GM23338 (cell line): ENCODE results near the gene FBLN1. TPM values are rescaled to one million over a fixed set of nuclear protein-coding genes. Genes with fewer than 3 reads are reported as not detected.

Source experiments
- ATAC-seq: fragments of 200-7000 bp; cut with Tn5 transposase; 3 replicates; pipeline ENCODE4 v1.9.1; 2020
- DNase-seq: peaks from one replicate; pipeline ENCODE4 v3.0.0-alpha.2; 2015; ENCODE audit warnings: low spot score
- H2AFZ ChIP-seq: fragments of 200-600 bp; sonication (generic); 2 replicates; pipeline ENCODE4 v1.8.0; 2016; ENCODE audit warnings: antibody characterized with exemption, mild to moderate bottlenecking, moderate library complexity
- H3F3A ChIP-seq: fragments of 200-600 bp; sonication (generic); replicated peaks from 2 replicates; pipeline ENCODE4 v1.8.0; 2017; ENCODE audit warnings: antibody characterized with exemption, mixed run types, low read depth
- H3K27ac ChIP-seq: fragments of 200-600 bp; sonication (generic); 2 replicates; pipeline ENCODE4 v1.6.1; 2016; ENCODE audit warnings: low read depth
- H3K27me3 ChIP-seq: fragments of 200-600 bp; sonication (generic); 2 replicates; pipeline ENCODE4 v1.8.0; 2016; ENCODE audit warnings: mild to moderate bottlenecking, mixed run types, moderate library complexity; ENCODE audit not compliant: insufficient read depth
- H3K36me3 ChIP-seq: fragments of 200-600 bp; sonication (generic); 2 replicates; pipeline ENCODE4 v1.8.0; 2016; ENCODE audit warnings: mild to moderate bottlenecking; ENCODE audit not compliant: insufficient read depth
- H3K4me1 ChIP-seq: fragments of 200-600 bp; sonication (generic); 2 replicates; pipeline ENCODE4 v1.8.0; 2016; ENCODE audit warnings: mild to moderate bottlenecking, moderate library complexity; ENCODE audit not compliant: insufficient read depth
- H3K4me2 ChIP-seq: fragments of 200-600 bp; sonication (generic); 2 replicates; pipeline ENCODE4 v1.7.1; 2017; ENCODE audit warnings: mixed run types
- H3K4me3 ChIP-seq: fragments of 200-600 bp; sonication (generic); 2 replicates; pipeline ENCODE4 v1.6.1; 2016; ENCODE audit warnings: mixed run types
- H3K79me2 ChIP-seq: fragments of 200-600 bp; sonication (generic); replicated peaks from 2 replicates; pipeline ENCODE4 v1.8.0; 2017; ENCODE audit warnings: mild to moderate bottlenecking; ENCODE audit not compliant: insufficient read depth
- H3K9me2 ChIP-seq: fragments of 200-600 bp; sonication (generic); 2 replicates; pipeline ENCODE4 v1.8.0; 2017; ENCODE audit not compliant: insufficient read depth
- H4K20me1 ChIP-seq: fragments of 200-600 bp; sonication (generic); replicated peaks from 2 replicates; pipeline ENCODE4 v1.8.0; 2017; ENCODE audit warnings: mild to moderate bottlenecking; ENCODE audit not compliant: insufficient read depth
- H3K27ac Mint-ChIP-seq: 2 replicates; pipeline ENCODE4 v1.8.0; 2020; ENCODE audit warnings: inconsistent platforms, mild to moderate bottlenecking, moderate library complexity, mixed read lengths
- H3K27me3 Mint-ChIP-seq: 3 replicates; pipeline ENCODE4 v1.8.0; 2022; ENCODE audit warnings: low read depth, mild to moderate bottlenecking, moderate library complexity, mixed read lengths, inconsistent platforms; ENCODE audit not compliant: insufficient read depth, poor library complexity
- H3K36me3 Mint-ChIP-seq: 3 replicates; pipeline ENCODE4 v1.8.0; 2021; ENCODE audit warnings: low read depth, mild to moderate bottlenecking, inconsistent platforms, moderate library complexity, mixed read lengths
- H3K4me1 Mint-ChIP-seq: 3 replicates; pipeline ENCODE4 v1.8.0; 2020; ENCODE audit warnings: mild to moderate bottlenecking, inconsistent platforms, mixed read lengths
- H3K4me3 Mint-ChIP-seq: 3 replicates; pipeline ENCODE4 v1.8.0; 2021; ENCODE audit warnings: moderate library complexity, mild to moderate bottlenecking, inconsistent platforms, mixed read lengths
- H3K9me3 Mint-ChIP-seq: 3 replicates; pipeline ENCODE4 v1.8.0; 2020; ENCODE audit warnings: moderate library complexity, mild to moderate bottlenecking, inconsistent platforms, mixed read lengths
- CREB1 ChIP-seq: fragments of 250-450 bp; sonication (Bioruptor Pico); IDR thresholded peaks from 2 replicates; pipeline ENCODE4 v1.5.0; 2020; ENCODE audit warnings: low read depth, mild to moderate bottlenecking, moderate library complexity
- EZH2phosphoT487 ChIP-seq: fragments of 200-600 bp; sonication (generic); IDR thresholded peaks from one replicate; pipeline ENCODE4 v1.8.1; 2018; ENCODE audit warnings: antibody characterized with exemption; ENCODE audit not compliant: unreplicated experiment
- JUNB ChIP-seq: IDR thresholded peaks from one replicate; pipeline ENCODE4 v1.6.1; 2016; ENCODE audit warnings: antibody characterized with exemption; ENCODE audit not compliant: unreplicated experiment
- NANOG ChIP-seq: IDR thresholded peaks from 2 replicates; pipeline ENCODE4 v1.6.1; 2016; ENCODE audit warnings: antibody characterized with exemption, borderline replicate concordance
- STAT1 ChIP-seq: IDR thresholded peaks from one replicate; pipeline ENCODE4 v1.6.1; 2016; ENCODE audit warnings: antibody characterized with exemption; ENCODE audit not compliant: unreplicated experiment
- ZNF114 ChIP-seq: fragments of 250-450 bp; sonication (Bioruptor Pico); IDR thresholded peaks from 2 replicates; pipeline ENCODE4 v1.5.0; 2020; ENCODE audit warnings: mild to moderate bottlenecking, moderate library complexity
- polyA plus RNA-seq: library from polyadenylated mRNA; unstranded; fragments of >200 nt; fragmentation: Nextera tagmentation; extraction: Ambion mirVana; gene quantifications from 2 replicates; pipeline ENCODE4 v1.2.1, GENCODE V29; 2016
- total RNA-seq: library from RNA; depleted of rRNA; stranded (reverse); fragments of >200 nt; shearing (Covaris generic); gene quantifications from 2 replicates; pipeline ENCODE4 v1.2.3, GENCODE V29; 2014
- TF ChIP-seq, protein P1 (sequence below): fragments of 250-450 bp; sonication (Bioruptor Pico); IDR thresholded peaks from 2 replicates; pipeline ENCODE4 v1.5.0; 2020; ENCODE audit warnings: mild to moderate bottlenecking, moderate library complexity

FBLN1 gene
- total and polyA plus RNA-seq, 2 experiments from 2014 or later: 90.1 to 137 TPM

DNA sequence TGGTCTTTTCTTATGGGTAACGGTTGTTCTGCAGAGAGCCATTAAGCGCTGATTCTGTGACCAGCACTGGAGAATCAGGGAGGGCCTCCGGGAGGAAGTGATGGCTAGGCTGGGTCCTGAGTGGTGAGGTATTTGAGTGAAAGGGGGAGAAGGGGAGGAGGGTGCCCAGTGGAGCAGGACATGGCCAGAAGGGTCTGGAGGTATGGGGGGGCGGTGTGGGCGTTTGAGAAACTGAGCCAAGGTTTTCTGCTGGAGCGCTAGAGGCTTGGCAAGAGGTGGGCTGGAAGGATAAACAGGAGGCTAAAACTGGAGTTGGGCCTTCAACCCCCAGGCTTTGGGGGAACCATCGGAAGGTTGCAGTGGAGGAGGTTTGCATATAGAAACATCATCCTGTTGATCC is 72.5 kb downstream of the FBLN1 start:
- no peaks in the 10 kb centered on the region for H4K20me1 ChIP-seq
- no peaks in the 10 kb centered on the region for H3K4me1 ChIP-seq
- no peaks in the 10 kb centered on the region for H3K9me2 ChIP-seq
- no peaks in the 10 kb centered on the region for H3F3A ChIP-seq
- H3K27ac ChIP-seq: no peak overlapping the region
- H3K27me3 Mint-ChIP-seq: peaks cover 12% of the 10 kb centered on the region
- no peak for TF ChIP-seq EZH2phosphoT487
- TF ChIP-seq, protein P1, sequence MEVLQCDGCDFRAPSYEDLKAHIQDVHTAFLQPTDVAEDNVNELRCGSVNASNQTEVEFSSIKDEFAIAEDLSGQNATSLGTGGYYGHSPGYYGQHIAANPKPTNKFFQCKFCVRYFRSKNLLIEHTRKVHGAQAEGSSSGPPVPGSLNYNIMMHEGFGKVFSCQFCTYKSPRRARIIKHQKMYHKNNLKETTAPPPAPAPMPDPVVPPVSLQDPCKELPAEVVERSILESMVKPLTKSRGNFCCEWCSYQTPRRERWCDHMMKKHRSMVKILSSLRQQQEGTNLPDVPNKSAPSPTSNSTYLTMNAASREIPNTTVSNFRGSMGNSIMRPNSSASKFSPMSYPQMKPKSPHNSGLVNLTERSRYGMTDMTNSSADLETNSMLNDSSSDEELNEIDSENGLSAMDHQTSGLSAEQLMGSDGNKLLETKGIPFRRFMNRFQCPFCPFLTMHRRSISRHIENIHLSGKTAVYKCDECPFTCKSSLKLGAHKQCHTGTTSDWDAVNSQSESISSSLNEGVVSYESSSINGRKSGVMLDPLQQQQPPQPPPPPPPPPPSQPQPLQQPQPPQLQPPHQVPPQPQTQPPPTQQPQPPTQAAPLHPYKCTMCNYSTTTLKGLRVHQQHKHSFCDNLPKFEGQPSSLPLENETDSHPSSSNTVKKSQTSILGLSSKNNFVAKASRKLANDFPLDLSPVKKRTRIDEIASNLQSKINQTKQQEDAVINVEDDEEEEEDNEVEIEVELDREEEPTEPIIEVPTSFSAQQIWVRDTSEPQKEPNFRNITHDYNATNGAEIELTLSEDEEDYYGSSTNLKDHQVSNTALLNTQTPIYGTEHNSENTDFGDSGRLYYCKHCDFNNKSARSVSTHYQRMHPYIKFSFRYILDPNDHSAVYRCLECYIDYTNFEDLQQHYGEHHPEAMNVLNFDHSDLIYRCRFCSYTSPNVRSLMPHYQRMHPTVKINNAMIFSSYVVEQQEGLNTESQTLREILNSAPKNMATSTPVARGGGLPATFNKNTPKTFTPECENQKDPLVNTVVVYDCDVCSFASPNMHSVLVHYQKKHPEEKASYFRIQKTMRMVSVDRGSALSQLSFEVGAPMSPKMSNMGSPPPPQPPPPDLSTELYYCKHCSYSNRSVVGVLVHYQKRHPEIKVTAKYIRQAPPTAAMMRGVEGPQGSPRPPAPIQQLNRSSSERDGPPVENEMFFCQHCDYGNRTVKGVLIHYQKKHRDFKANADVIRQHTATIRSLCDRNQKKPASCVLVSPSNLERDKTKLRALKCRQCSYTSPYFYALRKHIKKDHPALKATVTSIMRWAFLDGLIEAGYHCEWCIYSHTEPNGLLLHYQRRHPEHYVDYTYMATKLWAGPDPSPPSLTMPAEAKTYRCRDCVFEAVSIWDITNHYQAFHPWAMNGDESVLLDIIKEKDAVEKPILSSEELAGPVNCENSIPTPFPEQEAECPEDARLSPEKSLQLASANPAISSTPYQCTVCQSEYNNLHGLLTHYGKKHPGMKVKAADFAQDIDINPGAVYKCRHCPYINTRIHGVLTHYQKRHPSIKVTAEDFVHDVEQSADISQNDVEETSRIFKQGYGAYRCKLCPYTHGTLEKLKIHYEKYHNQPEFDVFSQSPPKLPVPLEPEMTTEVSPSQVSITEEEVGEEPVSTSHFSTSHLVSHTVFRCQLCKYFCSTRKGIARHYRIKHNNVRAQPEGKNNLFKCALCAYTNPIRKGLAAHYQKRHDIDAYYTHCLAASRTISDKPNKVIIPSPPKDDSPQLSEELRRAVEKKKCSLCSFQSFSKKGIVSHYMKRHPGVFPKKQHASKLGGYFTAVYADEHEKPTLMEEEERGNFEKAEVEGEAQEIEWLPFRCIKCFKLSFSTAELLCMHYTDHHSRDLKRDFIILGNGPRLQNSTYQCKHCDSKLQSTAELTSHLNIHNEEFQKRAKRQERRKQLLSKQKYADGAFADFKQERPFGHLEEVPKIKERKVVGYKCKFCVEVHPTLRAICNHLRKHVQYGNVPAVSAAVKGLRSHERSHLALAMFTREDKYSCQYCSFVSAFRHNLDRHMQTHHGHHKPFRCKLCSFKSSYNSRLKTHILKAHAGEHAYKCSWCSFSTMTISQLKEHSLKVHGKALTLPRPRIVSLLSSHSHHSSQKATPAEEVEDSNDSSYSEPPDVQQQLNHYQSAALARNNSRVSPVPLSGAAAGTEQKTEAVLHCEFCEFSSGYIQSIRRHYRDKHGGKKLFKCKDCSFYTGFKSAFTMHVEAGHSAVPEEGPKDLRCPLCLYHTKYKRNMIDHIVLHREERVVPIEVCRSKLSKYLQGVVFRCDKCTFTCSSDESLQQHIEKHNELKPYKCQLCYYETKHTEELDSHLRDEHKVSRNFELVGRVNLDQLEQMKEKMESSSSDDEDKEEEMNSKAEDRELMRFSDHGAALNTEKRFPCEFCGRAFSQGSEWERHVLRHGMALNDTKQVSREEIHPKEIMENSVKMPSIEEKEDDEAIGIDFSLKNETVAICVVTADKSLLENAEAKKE (CRISPR knock-in tag): no peak
- no peak for TF ChIP-seq JUNB
- TF ChIP-seq CREB1: no peak
- TF ChIP-seq STAT1: no peak
- H3K4me1 Mint-ChIP-seq: no peaks in the 10 kb centered on the region
- H3K4me3 ChIP-seq: no peak overlapping the region
- no peak for DNase-seq
- no peak overlapping the region for H3K4me3 Mint-ChIP-seq
- H3K4me2 ChIP-seq: no peak overlapping the region
- H2AFZ ChIP-seq: no peak overlapping the region
- no peaks in the 10 kb centered on the region for H3K27me3 ChIP-seq
- no peaks in the 10 kb centered on the region for H3K79me2 ChIP-seq
- no peak overlapping the region for H3K27ac Mint-ChIP-seq
- peaks cover 14% of the 10 kb centered on the region for H3K36me3 Mint-ChIP-seq
- peaks cover 14% of the 10 kb centered on the region for H3K9me3 Mint-ChIP-seq
- no peak for ATAC-seq
- no peaks in the 10 kb centered on the region for H3K36me3 ChIP-seq

GRCh38 chr22:45575607-45576272 is 73.1 kb downstream of the FBLN1 start:
- peaks cover 17% of the 10 kb centered on the region for H3K27me3 Mint-ChIP-seq
- DNase-seq (no peak), ATAC-seq (no peak)
- H3K4me3 ChIP-seq: no peak overlapping the region
- no peaks in the 10 kb centered on the region for H3K9me2 ChIP-seq
- no peak overlapping the region for H3K27ac Mint-ChIP-seq
- no peak overlapping the region for H3K4me2 ChIP-seq
- H3K27me3 ChIP-seq: no peaks in the 10 kb centered on the region
- H3K36me3 ChIP-seq: no peaks in the 10 kb centered on the region
- H3K4me3 Mint-ChIP-seq: no peak overlapping the region
- H2AFZ ChIP-seq: no peak overlapping the region
- no peaks in the 10 kb centered on the region for H3K79me2 ChIP-seq
- peaks cover 8% of the 10 kb centered on the region for H3K36me3 Mint-ChIP-seq
- H3F3A ChIP-seq: no peaks in the 10 kb centered on the region
- H3K4me1 Mint-ChIP-seq: no peaks in the 10 kb centered on the region
- H4K20me1 ChIP-seq: no peaks in the 10 kb centered on the region
- H3K4me1 ChIP-seq: no peaks in the 10 kb centered on the region
- H3K27ac ChIP-seq: no peak overlapping the region
- H3K9me3 Mint-ChIP-seq: peaks cover 8% of the 10 kb centered on the region; the same call in 1 of the 3 replicates
- no peak for TF ChIP-seq ZNF114 (CRISPR knock-in tag)
- no peak for TF ChIP-seq NANOG
- no peak for TF ChIP-seq JUNB
